ENCODE results near the gene OR2Z1.

Gene OR2Z1

GRCh38 chr19:8682472-8682871 is 39.0 kb upstream of the OR2Z1 start:
- no peak for TF ChIP-seq CTCF (IDR thresholded peaks at IDR 0.05)
- TF ChIP-seq ZFX (IDR thresholded peaks at IDR 0.05; ENCODE audit: borderline replicate concordance): no peak
- no peak overlapping the region for H3K27ac ChIP-seq

DNA sequence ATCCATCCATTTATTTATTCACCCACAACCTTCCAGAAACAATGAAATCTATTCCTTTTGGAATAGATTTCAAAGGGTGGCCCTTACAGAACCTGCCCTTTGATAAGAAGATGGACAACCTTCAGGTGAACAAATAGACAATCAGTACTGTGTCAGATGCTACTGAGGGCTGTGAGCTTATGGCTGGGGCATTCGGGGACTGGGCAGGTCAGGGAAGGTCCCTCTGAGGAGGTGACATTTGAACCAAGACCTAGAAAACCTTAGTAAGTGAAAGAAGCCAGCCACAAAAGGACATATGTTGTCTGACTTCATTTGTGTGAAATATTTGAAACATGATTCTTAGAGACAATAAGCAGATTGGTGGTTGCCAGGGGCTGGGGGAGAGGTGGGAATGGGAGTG is 38.5 kb upstream of the OR2Z1 start:
- TF ChIP-seq CTCF (IDR thresholded peaks at IDR 0.05): no peak
- no peak overlapping the region for H3K27ac ChIP-seq

GRCh38 chr19:8684001-8684902 is 37.2 kb upstream of the OR2Z1 start:
- no peak for TF ChIP-seq CTCF (IDR thresholded peaks at IDR 0.05)

DNA sequence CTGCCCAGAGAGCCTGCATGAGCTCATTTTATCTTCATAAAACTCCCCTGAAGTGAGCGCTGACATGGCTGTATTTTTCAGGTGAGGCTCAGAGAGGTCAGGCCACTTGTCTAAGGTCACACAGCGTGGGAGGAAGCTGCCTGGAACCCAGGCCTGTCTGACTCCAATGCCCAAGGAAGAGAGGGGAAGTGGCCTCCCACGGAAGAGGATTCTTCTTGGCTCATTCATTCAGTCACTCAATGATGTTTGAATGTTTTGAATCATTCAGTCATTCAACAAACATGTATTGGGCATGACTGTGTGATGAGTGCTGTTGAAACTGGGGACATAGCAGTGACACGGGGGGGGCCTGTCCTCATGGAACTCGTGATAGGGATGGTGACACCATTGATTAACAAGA is 34.9 kb upstream of the OR2Z1 start:
- no peak overlapping the region for H3K27ac ChIP-seq
- TF ChIP-seq ZFX (IDR thresholded peaks at IDR 0.05; ENCODE audit: borderline replicate concordance) (no peak), CTCF (IDR thresholded peaks at IDR 0.05) (no peak)

More at GRCh38 chr19:8684001-8684902, 37.2 kb upstream of the OR2Z1 start:
- no peak overlapping the region for H3K27ac ChIP-seq

DNA sequence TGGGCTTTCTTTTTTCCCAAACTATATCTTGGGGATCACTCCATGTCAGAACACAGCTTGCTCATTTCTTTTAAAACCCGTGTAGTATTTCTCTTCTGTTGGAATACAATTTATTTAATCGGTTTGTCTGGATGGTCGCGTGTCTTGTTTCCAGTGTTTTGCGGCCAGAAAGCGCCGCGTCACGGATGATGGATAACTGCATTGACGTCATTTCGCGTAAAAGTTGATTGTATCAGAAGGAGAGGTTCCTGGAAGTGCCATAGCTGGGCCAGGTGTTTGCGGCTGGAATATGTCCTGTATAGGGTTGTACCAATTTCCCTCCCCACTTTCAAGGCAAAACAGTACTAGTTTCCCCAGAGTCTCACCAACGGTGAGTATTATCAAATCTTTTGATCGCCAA is 32.5 kb upstream of the OR2Z1 start:
- TF ChIP-seq CTCF (IDR thresholded peaks at IDR 0.05): no peak
- no peak for TF ChIP-seq ZFX (IDR thresholded peaks at IDR 0.05; ENCODE audit: borderline replicate concordance)
- H3K27ac ChIP-seq: no peak overlapping the region

GRCh38 chr19:8690753-8691539 is 30.5 kb upstream of the OR2Z1 start:
- TF ChIP-seq ZFX (IDR thresholded peaks at IDR 0.05; ENCODE audit: borderline replicate concordance) (no peak), CTCF (IDR thresholded peaks at IDR 0.05) (no peak)

DNA sequence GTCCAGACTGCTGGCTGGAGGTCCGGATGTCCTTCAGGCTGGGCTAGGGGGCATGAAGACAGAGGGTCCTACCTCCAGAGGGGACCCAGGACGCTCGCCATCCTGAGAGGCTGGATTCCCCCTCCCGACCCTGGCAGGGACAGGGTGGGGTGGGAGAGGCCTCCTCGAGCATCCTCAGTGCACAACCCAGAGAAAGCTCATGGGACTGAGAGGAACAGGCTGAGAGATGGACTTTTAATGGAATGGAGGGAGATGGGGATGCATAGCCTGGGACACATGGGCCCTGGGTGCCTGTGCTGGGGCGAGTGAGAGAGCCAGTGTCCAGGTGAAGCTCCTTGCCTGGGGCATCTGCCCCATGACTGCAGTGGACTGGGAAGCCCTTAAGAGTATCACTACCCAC is 25.9 kb upstream of the OR2Z1 start:
- TF ChIP-seq CTCF (IDR thresholded peaks at IDR 0.05) (no peak), ZFX (IDR thresholded peaks at IDR 0.05; ENCODE audit: borderline replicate concordance) (no peak)
- no peak overlapping the region for H3K27ac ChIP-seq

More at GRCh38 chr19:8690753-8691539, 30.5 kb upstream of the OR2Z1 start:
- H3K27ac ChIP-seq: no peak overlapping the region

All from 22Rv1 (cell line).